Measurements from ENCODE around the gene NOB1.
A peak's percentile ranks its signal among the peaks of the same experiment; 100 is the strongest.
"Not testable (repeated sequence)": the region's sequence is repeated elsewhere in the genome, so short reads cannot be mapped to it uniquely, and the experiment has no call there.

Gene NOB1

GRCh38 chr16:69754469-69755310, at the start of gene NOB1:
NOB1 (minus strand) TSS chr16:69754926; CDS start chr16:69754910, 16 bp downstream.
- DNase-seq: peak; percentile 83

- no peak for DNase-seq
Measured at GRCh38 chr16:69804297-69804696, 49.6 kb upstream of the NOB1 start.

- no peak for DNase-seq
Measured at GRCh38 chr16:69799611-69800031, 44.9 kb upstream of the NOB1 start.

GRCh38 chr16:69798466-69798865, 43.7 kb upstream of the NOB1 start:
- DNase-seq: no peak

- peak; percentile 40 for DNase-seq
Measured at GRCh38 chr16:69796285-69797118, 41.8 kb upstream of the NOB1 start.

- no peak for DNase-seq
Measured at GRCh38 chr16:69794486-69794885, 39.8 kb upstream of the NOB1 start.

- no peak for DNase-seq
Measured at GRCh38 chr16:69793526-69793925, 38.8 kb upstream of the NOB1 start.

- not testable (repeated sequence) for DNase-seq
Measured at GRCh38 chr16:69791391-69791847, 36.7 kb upstream of the NOB1 start.

GRCh38 chr16:69787883-69788282, 33.2 kb upstream of the NOB1 start:
- DNase-seq: no peak

GRCh38 chr16:69784586-69784985, 29.9 kb upstream of the NOB1 start:
- DNase-seq: no peak

- no peak for DNase-seq
Measured at GRCh38 chr16:69781118-69781517, 26.4 kb upstream of the NOB1 start.

GRCh38 chr16:69779724-69780123, 25.0 kb upstream of the NOB1 start:
- no peak for DNase-seq

- DNase-seq: no peak
Measured at GRCh38 chr16:69775563-69775962, 20.8 kb upstream of the NOB1 start.

GRCh38 chr16:69773260-69773947, 18.7 kb upstream of the NOB1 start:
- no peak for DNase-seq

- no peak for DNase-seq
Measured at GRCh38 chr16:69771651-69771967, 16.9 kb upstream of the NOB1 start.

- no peak for DNase-seq
Measured at GRCh38 chr16:69769404-69769803, 14.7 kb upstream of the NOB1 start.

- no peak for DNase-seq
Measured at GRCh38 chr16:69768666-69769065, 13.9 kb upstream of the NOB1 start.

GRCh38 chr16:69767459-69768229, 12.9 kb upstream of the NOB1 start:
- DNase-seq: no peak

GRCh38 chr16:69763599-69763942, 8.8 kb upstream of the NOB1 start:
- DNase-seq: no peak

GRCh38 chr16:69762814-69763598, 8.3 kb upstream of the NOB1 start:
- DNase-seq: peak; percentile 2

GRCh38 chr16:69761983-69762813, 7.5 kb upstream of the NOB1 start, which contains the start of gene WWP2:
WWP2 (plus strand) TSS chr16:69762332; CDS start chr16:69787011, 24,679 bp downstream.
- peak; percentile 65 for DNase-seq

Measured in NCI-H748 treated with DMSO at 0.1 percent for 48 hours (cell line).